SJCRH30 (cell line): ENCODE data around the gene ALB. TPM values are rescaled to one million over a fixed set of nuclear protein-coding genes. Genes with fewer than 3 reads are reported as not detected.
A peak's percentile ranks its signal among the peaks of the same experiment; 100 is the strongest.

Experiments used
- DNase-seq, 2 experiments: peaks; one replicate each; pipeline ENCODE4 v3.0.0-alpha.2; 2015 to 2020
- H3K27ac ChIP-seq: fragments of 250-450 bp; sonication (Bioruptor Pico); 2 replicates; pipeline ENCODE4 v1.5.1; 2020; ENCODE audit warnings: mild to moderate bottlenecking, moderate library complexity
- H3K27me3 ChIP-seq: fragments of 250-450 bp; sonication (Bioruptor Pico); 2 replicates; pipeline ENCODE4 v1.5.1; 2020; ENCODE audit warnings: mild to moderate bottlenecking, moderate library complexity
- H3K36me3 ChIP-seq: fragments of 250-450 bp; sonication (Bioruptor Pico); 2 replicates; pipeline ENCODE4 v1.5.1; 2020; ENCODE audit warnings: mild to moderate bottlenecking, moderate library complexity
- H3K4me1 ChIP-seq: fragments of 250-450 bp; sonication (Bioruptor Pico); 2 replicates; pipeline ENCODE4 v1.5.1; 2020; ENCODE audit warnings: mild to moderate bottlenecking, moderate library complexity
- H3K4me3 ChIP-seq: fragments of 250-450 bp; sonication (Bioruptor Pico); 2 replicates; pipeline ENCODE4 v1.5.1; 2020; ENCODE audit warnings: mild to moderate bottlenecking, moderate library complexity
- H3K9me3 ChIP-seq: fragments of 250-450 bp; sonication (Bioruptor Pico); replicated peaks from 2 replicates; pipeline ENCODE4 v1.5.1; 2020; ENCODE audit warnings: mild to moderate bottlenecking, moderate library complexity
- total RNA-seq: library from RNA; depleted of rRNA; stranded (reverse); fragments of >200 nt; shearing (Covaris generic); gene quantifications from 2 replicates; pipeline ENCODE4 v1.2.3, GENCODE V29; 2014

Gene ALB
- total RNA-seq, 1 experiment from 2014 or later = not detected

- no peak overlapping the region for H3K4me3 ChIP-seq
- H3K27ac ChIP-seq = no peak overlapping the region
- no peaks in the 10 kb centered on the region for H3K27me3 ChIP-seq
- no peaks in the 10 kb centered on the region for H3K36me3 ChIP-seq
- H3K9me3 ChIP-seq = no peaks in the 10 kb centered on the region
- H3K4me1 ChIP-seq = no peaks in the 10 kb centered on the region
- no peak for DNase-seq
Measured at GRCh38 chr4:73432169-73433000, 28.3 kb downstream of the ALB start.

DNA sequence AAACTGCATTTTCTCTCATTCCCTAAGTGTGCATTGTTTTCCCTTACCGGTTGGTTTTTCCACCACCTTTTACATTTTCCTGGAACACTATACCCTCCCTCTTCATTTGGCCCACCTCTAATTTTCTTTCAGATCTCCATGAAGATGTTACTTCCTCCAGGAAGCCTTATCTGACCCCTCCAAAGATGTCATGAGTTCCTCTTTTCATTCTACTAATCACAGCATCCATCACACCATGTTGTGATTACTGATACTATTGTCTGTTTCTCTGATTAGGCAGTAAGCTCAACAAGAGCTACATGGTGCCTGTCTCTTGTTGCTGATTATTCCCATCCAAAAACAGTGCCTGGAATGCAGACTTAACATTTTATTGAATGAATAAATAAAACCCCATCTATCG lies 29.1 kb downstream of the ALB start:
- H3K9me3 ChIP-seq = no peaks in the 10 kb centered on the region
- H3K27ac ChIP-seq = no peak overlapping the region
- H3K36me3 ChIP-seq = no peaks in the 10 kb centered on the region
- H3K27me3 ChIP-seq = no peaks in the 10 kb centered on the region
- DNase-seq = no peak
- no peaks in the 10 kb centered on the region for H3K4me1 ChIP-seq
- H3K4me3 ChIP-seq = no peak overlapping the region

- H3K27ac ChIP-seq = no peak overlapping the region
- no peaks in the 10 kb centered on the region for H3K4me1 ChIP-seq
- peak in 1 of 2 experiments; percentile 42 for DNase-seq
- H3K27me3 ChIP-seq = no peaks in the 10 kb centered on the region
- H3K4me3 ChIP-seq = no peak overlapping the region
- H3K9me3 ChIP-seq = no peaks in the 10 kb centered on the region
- no peaks in the 10 kb centered on the region for H3K36me3 ChIP-seq
Measured at GRCh38 chr4:73434311-73434710, 30.2 kb downstream of the ALB start.

- H3K4me1 ChIP-seq = no peaks in the 10 kb centered on the region
- no peaks in the 10 kb centered on the region for H3K9me3 ChIP-seq
- H3K36me3 ChIP-seq = no peaks in the 10 kb centered on the region
- DNase-seq = no peak
- H3K4me3 ChIP-seq = no peak within 1 kb of the TSS
- H3K27me3 ChIP-seq = no peaks in the 10 kb centered on the region
- H3K27ac ChIP-seq = no peak within 1 kb of the TSS
Measured at GRCh38 chr4:73435984-73436383, 31.9 kb downstream of the ALB start, which contains the start of gene AFP. AFP (plus strand) TSS chr4:73436221; CDS start chr4:73436263, 42 bp downstream.

GRCh38 chr4:73436674-73437557 lies 32.8 kb downstream of the ALB start:
- no peaks in the 10 kb centered on the region for H3K27me3 ChIP-seq
- no peak for DNase-seq
- no peaks in the 10 kb centered on the region for H3K9me3 ChIP-seq
- H3K36me3 ChIP-seq = no peaks in the 10 kb centered on the region
- H3K4me3 ChIP-seq = no peak overlapping the region
- no peaks in the 10 kb centered on the region for H3K4me1 ChIP-seq
- no peak overlapping the region for H3K27ac ChIP-seq

- DNase-seq = no peak
- Histone ChIP-seq H3K36me3 (no peaks in the 10 kb centered on the region), H3K4me3 (no peak overlapping the region), H3K27me3 (no peaks in the 10 kb centered on the region), H3K9me3 (no peaks in the 10 kb centered on the region), H3K27ac (no peak overlapping the region), H3K4me1 (0 out of 2 replicates have a peak, but pooled peaks cover 2% of the 10 kb centered on the region)
Measured at GRCh38 chr4:73437558-73437956, 33.5 kb downstream of the ALB start.

GRCh38 chr4:73438048-73438447 lies 34.0 kb downstream of the ALB start:
- Histone ChIP-seq H3K4me3 (no peak overlapping the region), H3K9me3 (no peaks in the 10 kb centered on the region), H3K27ac (no peak overlapping the region), H3K36me3 (no peaks in the 10 kb centered on the region), H3K27me3 (no peaks in the 10 kb centered on the region), H3K4me1 (0 out of 2 replicates have a peak, but pooled peaks cover 2% of the 10 kb centered on the region)
- no peak for DNase-seq

DNA sequence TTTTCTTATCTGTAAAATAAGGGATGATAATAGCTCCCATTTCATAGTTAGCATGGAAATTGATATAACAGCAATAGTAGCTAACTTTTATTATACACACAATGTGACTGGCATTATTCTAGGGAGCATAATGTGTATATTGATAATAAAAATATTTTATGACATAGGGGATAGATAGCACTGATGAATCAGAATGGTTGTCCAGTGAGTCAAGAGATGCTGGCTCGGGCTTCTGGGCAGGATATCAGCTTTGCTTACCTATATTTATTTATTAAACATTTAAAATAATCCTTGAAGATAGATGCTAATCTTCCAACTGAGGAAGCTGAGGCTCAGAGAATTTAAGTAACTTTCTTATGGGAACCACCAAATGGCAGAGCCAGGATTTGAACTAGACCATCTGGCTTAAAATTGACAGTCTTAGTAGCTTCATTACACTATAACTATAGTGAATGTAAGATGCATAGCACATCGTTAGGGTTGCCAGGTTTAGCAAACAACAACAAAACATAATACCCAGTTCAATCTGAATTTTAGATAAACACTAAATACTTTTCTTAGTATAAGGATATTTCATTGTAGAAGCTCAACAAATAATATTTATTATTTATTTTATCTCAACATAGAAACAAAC lies 34.6 kb downstream of the ALB start:
- DNase-seq = no peak
- Histone ChIP-seq H3K9me3 (no peaks in the 10 kb centered on the region), H3K27ac (no peak overlapping the region), H3K36me3 (no peaks in the 10 kb centered on the region), H3K4me3 (no peak overlapping the region), H3K27me3 (no peaks in the 10 kb centered on the region), H3K4me1 (0 out of 2 replicates have a peak, but pooled peaks cover 2% of the 10 kb centered on the region)

- no peaks in the 10 kb centered on the region for H3K27me3 ChIP-seq
Measured at GRCh38 chr4:73439445-73439844, 35.4 kb downstream of the ALB start.

GRCh38 chr4:73439991-73440390 lies 35.9 kb downstream of the ALB start:
- Histone ChIP-seq H3K36me3 (no peaks in the 10 kb centered on the region), H3K4me1 (0 out of 2 replicates have a peak, but pooled peaks cover 2% of the 10 kb centered on the region), H3K27me3 (no peaks in the 10 kb centered on the region), H3K4me3 (no peak overlapping the region), H3K27ac (no peak overlapping the region), H3K9me3 (no peaks in the 10 kb centered on the region)
- no peak for DNase-seq

More at GRCh38 chr4:73439445-73439844, 35.4 kb downstream of the ALB start:
- H3K36me3 ChIP-seq = no peaks in the 10 kb centered on the region
- no peaks in the 10 kb centered on the region for H3K9me3 ChIP-seq
- DNase-seq = no peak
- 0 out of 2 replicates have a peak, but pooled peaks cover 2% of the 10 kb centered on the region for H3K4me1 ChIP-seq
- no peak overlapping the region for H3K27ac ChIP-seq
- no peak overlapping the region for H3K4me3 ChIP-seq

GRCh38 chr4:73440653-73441052 lies 36.6 kb downstream of the ALB start:
- Histone ChIP-seq H3K36me3 (no peaks in the 10 kb centered on the region), H3K4me3 (no peak overlapping the region), H3K27ac (no peak overlapping the region), H3K9me3 (no peaks in the 10 kb centered on the region), H3K4me1 (0 out of 2 replicates have a peak, but pooled peaks cover 2% of the 10 kb centered on the region), H3K27me3 (no peaks in the 10 kb centered on the region)
- DNase-seq = no peak

DNA sequence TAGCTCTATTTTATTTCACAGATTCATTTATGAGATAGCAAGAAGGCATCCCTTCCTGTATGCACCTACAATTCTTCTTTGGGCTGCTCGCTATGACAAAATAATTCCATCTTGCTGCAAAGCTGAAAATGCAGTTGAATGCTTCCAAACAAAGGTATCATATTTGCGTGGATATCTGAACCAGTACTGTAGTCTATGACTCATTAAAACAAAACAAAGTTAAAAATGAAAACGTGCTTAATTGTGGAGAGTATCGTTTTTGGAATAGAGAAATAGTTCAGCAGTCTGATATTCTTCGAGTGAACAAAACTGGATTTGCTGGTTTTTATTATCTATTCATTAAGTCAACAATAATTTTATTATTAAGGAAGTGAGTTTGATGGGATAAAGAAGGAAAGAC lies 38.2 kb downstream of the ALB start:
- Histone ChIP-seq H3K4me1 (peaks cover 4% of the 10 kb centered on the region; the same call in 1 of the 2 replicates), H3K4me3 (peak overlapping the region; percentile 8; the same call in 1 of the 2 replicates), H3K27ac (no peak overlapping the region), H3K27me3 (no peaks in the 10 kb centered on the region), H3K36me3 (no peaks in the 10 kb centered on the region), H3K9me3 (no peaks in the 10 kb centered on the region)
- DNase-seq = no peak

DNA sequence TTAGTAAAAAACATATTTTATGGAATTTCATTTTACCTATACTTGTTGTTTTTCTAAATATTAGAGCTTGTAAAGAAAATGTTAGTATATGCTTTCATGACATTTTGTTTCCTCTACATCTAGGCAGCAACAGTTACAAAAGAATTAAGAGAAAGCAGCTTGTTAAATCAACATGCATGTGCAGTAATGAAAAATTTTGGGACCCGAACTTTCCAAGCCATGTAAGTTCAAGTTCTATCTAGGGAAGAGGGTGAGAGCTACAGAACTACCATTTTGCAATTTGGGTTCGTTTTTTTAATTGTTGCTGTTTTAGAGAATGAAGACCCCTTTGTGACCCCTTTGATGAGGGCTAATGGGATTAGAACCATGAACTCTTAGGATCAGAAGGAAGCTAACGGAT lies 39.1 kb downstream of the ALB start:
- H3K27me3 ChIP-seq = no peaks in the 10 kb centered on the region
- no peaks in the 10 kb centered on the region for H3K36me3 ChIP-seq
- peaks cover 13% of the 10 kb centered on the region for H3K4me1 ChIP-seq
- H3K9me3 ChIP-seq = no peaks in the 10 kb centered on the region
- H3K4me3 ChIP-seq = no peak overlapping the region
- no peak overlapping the region for H3K27ac ChIP-seq
- no peak for DNase-seq

- Histone ChIP-seq H3K9me3 (no peaks in the 10 kb centered on the region), H3K27ac (no peak overlapping the region), H3K4me1 (peaks cover 28% of the 10 kb centered on the region), H3K4me3 (no peak overlapping the region), H3K27me3 (no peaks in the 10 kb centered on the region), H3K36me3 (no peaks in the 10 kb centered on the region)
- DNase-seq = no peak
Measured at GRCh38 chr4:73445383-73446335, 41.6 kb downstream of the ALB start.
